ENCODE results near the gene CPNE5.

DNA sequence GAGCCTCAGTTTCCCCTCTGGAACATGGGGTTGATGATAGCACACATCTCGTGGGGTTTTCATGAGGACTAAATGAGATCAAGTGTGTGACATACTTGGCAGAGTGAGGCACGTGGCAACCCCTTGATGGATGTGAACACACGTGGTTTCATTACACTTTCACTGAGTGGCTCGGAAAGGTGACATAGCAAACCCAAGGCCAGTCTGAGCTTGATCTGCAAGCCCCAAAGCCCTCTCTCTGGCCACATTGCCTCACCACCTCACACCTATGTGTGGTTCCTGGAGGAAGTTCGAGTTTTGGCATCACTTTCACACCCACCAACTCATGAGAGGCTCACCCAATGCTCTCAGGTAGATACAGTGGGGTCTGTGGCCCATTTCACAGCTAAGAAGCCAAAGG lies 60.0 kb downstream of the CPNE5 start:
- TF ChIP-seq POLR2A (IDR thresholded peaks at IDR 0.05): no peak
- TF ChIP-seq, protein P1, sequence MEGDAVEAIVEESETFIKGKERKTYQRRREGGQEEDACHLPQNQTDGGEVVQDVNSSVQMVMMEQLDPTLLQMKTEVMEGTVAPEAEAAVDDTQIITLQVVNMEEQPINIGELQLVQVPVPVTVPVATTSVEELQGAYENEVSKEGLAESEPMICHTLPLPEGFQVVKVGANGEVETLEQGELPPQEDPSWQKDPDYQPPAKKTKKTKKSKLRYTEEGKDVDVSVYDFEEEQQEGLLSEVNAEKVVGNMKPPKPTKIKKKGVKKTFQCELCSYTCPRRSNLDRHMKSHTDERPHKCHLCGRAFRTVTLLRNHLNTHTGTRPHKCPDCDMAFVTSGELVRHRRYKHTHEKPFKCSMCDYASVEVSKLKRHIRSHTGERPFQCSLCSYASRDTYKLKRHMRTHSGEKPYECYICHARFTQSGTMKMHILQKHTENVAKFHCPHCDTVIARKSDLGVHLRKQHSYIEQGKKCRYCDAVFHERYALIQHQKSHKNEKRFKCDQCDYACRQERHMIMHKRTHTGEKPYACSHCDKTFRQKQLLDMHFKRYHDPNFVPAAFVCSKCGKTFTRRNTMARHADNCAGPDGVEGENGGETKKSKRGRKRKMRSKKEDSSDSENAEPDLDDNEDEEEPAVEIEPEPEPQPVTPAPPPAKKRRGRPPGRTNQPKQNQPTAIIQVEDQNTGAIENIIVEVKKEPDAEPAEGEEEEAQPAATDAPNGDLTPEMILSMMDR (IDR thresholded peaks at IDR 0.05): no peak
- no peak for TF ChIP-seq EP300 (IDR thresholded peaks at IDR 0.05; ENCODE audit: low read depth)

Measured in transverse colon (tissue), 3 donors.